Liver (tissue), 9 donors: ENCODE data around the gene SPTLC3. TPM values are rescaled to one million over a fixed set of nuclear protein-coding genes. Genes with fewer than 3 reads are reported as not detected.

Experiments
- DNase-seq: peaks from one replicate; pipeline ENCODE4 v3.0.0-alpha.2; 2017; ENCODE audit warnings: low spot score
- H3K27ac ChIP-seq, 2 donors: one replicate each; pipeline ENCODE4 v1.7.0; 2013; ENCODE audit warnings: inconsistent platforms in 2 of 2, low read length in 2 of 2, control low read depth in 1 of 2, low read depth in 1 of 2, mild to moderate bottlenecking in 1 of 2
- H3K27me3 ChIP-seq, 4 donors: one replicate each; pipeline versions ENCODE4 v1.6.1 to v1.7.0; 2013; ENCODE audit warnings: low read length in 3 of 4, inconsistent platforms in 1 of 4, mild to moderate bottlenecking in 1 of 4, moderate library complexity in 1 of 4; ENCODE audit not compliant: control insufficient read depth in 4 of 4, insufficient read depth in 4 of 4
- H3K36me3 ChIP-seq, 4 donors: one replicate each; pipeline versions ENCODE4 v1.6.1 to v1.7.0; 2013; ENCODE audit warnings: low read length in 3 of 4, mild to moderate bottlenecking in 3 of 4, low read depth in 1 of 4, moderate library complexity in 1 of 4; ENCODE audit not compliant: control insufficient read depth in 4 of 4, insufficient read depth in 3 of 4
- H3K4me1 ChIP-seq, 4 donors: one replicate each; pipeline versions ENCODE4 v1.6.1 to v1.7.0; 2013; ENCODE audit warnings: low read length in 3 of 4, mild to moderate bottlenecking in 3 of 4, moderate library complexity in 1 of 4; ENCODE audit not compliant: control insufficient read depth in 4 of 4, insufficient read depth in 4 of 4
- H3K4me3 ChIP-seq, 3 donors: one replicate each; pipeline versions ENCODE4 v1.6.1 to v1.7.0; 2013; ENCODE audit warnings: low read length in 3 of 3, control low read depth in 1 of 3, low read depth in 1 of 3, mild to moderate bottlenecking in 1 of 3
- H3K9ac ChIP-seq, 2 donors: one replicate each; pipeline ENCODE4 v1.7.0; 2013; ENCODE audit warnings: low read length in 2 of 2, mild to moderate bottlenecking in 2 of 2, moderate library complexity in 2 of 2, control low read depth in 1 of 2, low read depth in 1 of 2
- H3K9me3 ChIP-seq, 4 donors: one replicate each; pipeline versions ENCODE4 v1.6.1 to v1.7.0; 2013; ENCODE audit warnings: low read length in 3 of 4; ENCODE audit not compliant: control insufficient read depth in 4 of 4
- EGR1 ChIP-seq, 2 donors: IDR thresholded peaks; 2 replicates each; pipeline ENCODE4 v1.6.1; 2016 to 2018; ENCODE audit warnings: antibody characterized with exemption in 2 of 2, low read depth in 2 of 2
- FOXA2 ChIP-seq: IDR thresholded peaks from 2 replicates; pipeline ENCODE4 v1.6.1; 2016; ENCODE audit warnings: antibody characterized with exemption
- HNF4A ChIP-seq, 2 donors: conservative IDR thresholded peaks; 2 replicates each; pipeline ENCODE4 v1.6.1; 2016; ENCODE audit warnings: antibody characterized with exemption in 2 of 2, mild to moderate bottlenecking in 2 of 2
- RAD21 ChIP-seq, 2 donors: IDR thresholded peaks; 2 replicates each; pipeline ENCODE4 v1.6.1; 2016; ENCODE audit warnings: antibody characterized with exemption in 2 of 2, mild to moderate bottlenecking in 2 of 2
- RXRA ChIP-seq, 2 donors: IDR thresholded peaks; 2 replicates each; pipeline ENCODE4 v1.6.1; 2017 to 2018; ENCODE audit warnings: antibody characterized with exemption in 2 of 2, mild to moderate bottlenecking in 1 of 2
- SP1 ChIP-seq: IDR thresholded peaks from 2 replicates; pipeline ENCODE4 v1.6.1; 2018; ENCODE audit warnings: antibody characterized with exemption, mild to moderate bottlenecking
- YY1 ChIP-seq: IDR thresholded peaks from 2 replicates; pipeline ENCODE4 v1.6.1; 2016; ENCODE audit warnings: antibody characterized with exemption, mild to moderate bottlenecking
- WGBS: extraction: QIAGEN DNeasy Blood & Tissue Kit; methylation state at CpG from one replicate; pipeline ENCODE4 v1.1.7; 2013; 5-methylcytosine and 5-hydroxymethylcytosine counted together
- polyA plus RNA-seq, 2 donors: library from polyadenylated mRNA; stranded (reverse) in 1 of 2; unstranded in 1 of 2; fragments of 200-250 nt in 1 of 2; fragments of >200 nt in 1 of 2; fragmentation: Nextera tagmentation in 1 of 2; extraction: Ambion mirVana in 1 of 2; gene quantifications; one replicate each; pipeline versions ENCODE4 v1.2.1 to v1.2.3, GENCODE V29; 2013 to 2015
- total RNA-seq, 2 donors: library from RNA; depleted of rRNA; stranded (reverse); fragments of >200 nt; gene quantifications; one replicate each; pipeline ENCODE4 v1.2.3, GENCODE V29; 2014
- TF ChIP-seq, protein P1 (sequence below): IDR thresholded peaks from 2 replicates; pipeline ENCODE4 v1.6.1; 2016; ENCODE audit warnings: antibody characterized with exemption
- TF ChIP-seq, protein P2 (sequence below): fragments of 150-350 bp; IDR thresholded peaks from 2 replicates; pipeline ENCODE4 v1.5.1; 2017; ENCODE audit warnings: improper control_type of control experiment, low read depth, low read length; ENCODE audit not compliant: missing input control
- TF ChIP-seq, protein P3 (sequence below): IDR thresholded peaks from 2 replicates; pipeline ENCODE4 v1.6.1; 2016; ENCODE audit warnings: antibody characterized with exemption
- donor health status: healthy.
- donor health status: healthy.
- donor health status: healthy.
- donor health status: healthy.
- donor health status: healthy.

Gene SPTLC3
- total and polyA plus RNA-seq, 4 donors, result 4.2 to 40.9 (median 20.4) TPM

DNA sequence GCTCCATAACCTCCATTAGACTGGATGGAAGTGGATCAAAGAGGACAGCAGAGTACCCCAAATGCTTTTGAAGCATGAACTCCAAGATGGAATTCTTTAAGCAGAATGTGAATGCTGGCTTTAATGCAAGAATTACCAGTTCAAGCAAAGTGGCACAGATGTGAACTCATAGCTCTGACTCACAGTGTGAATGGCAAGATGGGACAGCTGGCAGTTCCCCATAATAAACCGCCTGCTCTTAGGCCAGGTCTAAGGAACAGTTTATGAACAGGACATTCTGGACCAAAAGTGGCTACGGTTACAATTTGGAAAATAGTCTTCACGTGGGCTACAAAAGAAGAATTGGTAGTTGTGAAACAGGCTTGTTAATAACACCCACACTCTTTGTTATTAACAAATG, 76.5 kb downstream of the SPTLC3 start:
- DNase-seq, result no peak
- H3K9me3 ChIP-seq, result no peaks in the 10 kb centered on the region
- H3K9ac ChIP-seq, result no peak overlapping the region
- H3K27me3 ChIP-seq, result no peaks in the 10 kb centered on the region
- no peak overlapping the region for H3K4me3 ChIP-seq
- TF ChIP-seq FOXA2, result no peak
- TF ChIP-seq, protein P1, sequence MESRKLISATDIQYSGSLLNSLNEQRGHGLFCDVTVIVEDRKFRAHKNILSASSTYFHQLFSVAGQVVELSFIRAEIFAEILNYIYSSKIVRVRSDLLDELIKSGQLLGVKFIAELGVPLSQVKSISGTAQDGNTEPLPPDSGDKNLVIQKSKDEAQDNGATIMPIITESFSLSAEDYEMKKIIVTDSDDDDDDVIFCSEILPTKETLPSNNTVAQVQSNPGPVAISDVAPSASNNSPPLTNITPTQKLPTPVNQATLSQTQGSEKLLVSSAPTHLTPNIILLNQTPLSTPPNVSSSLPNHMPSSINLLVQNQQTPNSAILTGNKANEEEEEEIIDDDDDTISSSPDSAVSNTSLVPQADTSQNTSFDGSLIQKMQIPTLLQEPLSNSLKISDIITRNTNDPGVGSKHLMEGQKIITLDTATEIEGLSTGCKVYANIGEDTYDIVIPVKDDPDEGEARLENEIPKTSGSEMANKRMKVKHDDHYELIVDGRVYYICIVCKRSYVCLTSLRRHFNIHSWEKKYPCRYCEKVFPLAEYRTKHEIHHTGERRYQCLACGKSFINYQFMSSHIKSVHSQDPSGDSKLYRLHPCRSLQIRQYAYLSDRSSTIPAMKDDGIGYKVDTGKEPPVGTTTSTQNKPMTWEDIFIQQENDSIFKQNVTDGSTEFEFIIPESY, result no peak
- no peak for TF ChIP-seq RAD21 (IDR thresholded peaks at IDR 0.05)
- TF ChIP-seq SP1, result no peak
- TF ChIP-seq EGR1 (IDR thresholded peaks at IDR 0.05; ENCODE audit: low read depth in 2 of 2), result no peak
- H3K27ac ChIP-seq, result no peak overlapping the region
- peaks cover 0 to 6% (median 0%) of the 10 kb centered on the region in 4 donors for H3K36me3 ChIP-seq
- no peaks in the 10 kb centered on the region for H3K4me1 ChIP-seq
- WGBS, result 64% methylated on average over 3 of the region's 3 CpGs

DNA sequence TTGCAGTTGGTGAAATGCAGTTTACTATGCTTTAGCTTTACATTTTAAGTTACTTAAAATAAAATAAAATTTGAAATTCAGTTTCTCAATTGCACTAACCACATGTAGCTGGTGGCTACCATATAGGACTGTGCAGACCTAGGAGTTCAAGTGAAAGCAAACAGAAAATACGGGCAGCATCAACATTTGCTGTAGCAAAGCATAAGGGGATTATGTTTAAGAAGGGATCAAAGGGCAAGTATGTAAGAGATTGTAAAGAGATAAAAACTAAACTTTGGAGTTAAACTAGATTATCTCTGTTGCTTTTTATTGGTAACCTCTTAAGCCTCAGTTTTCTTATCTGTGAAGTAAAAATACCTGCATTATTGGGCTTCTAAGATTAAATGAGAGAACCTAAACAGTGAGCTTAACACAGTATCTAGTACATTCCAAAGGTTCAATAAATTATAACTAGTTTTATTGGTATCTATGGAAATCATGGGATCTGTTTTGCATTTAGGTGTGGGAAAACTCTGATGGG, 81.2 kb downstream of the SPTLC3 start:
- TF ChIP-seq HNF4A (conservative IDR thresholded peaks at IDR 0.05) (peak in 1 of 2 donors; percentile 3), RXRA (IDR thresholded peaks at IDR 0.05) (no peak)
- no peaks in the 10 kb centered on the region for H3K4me1 ChIP-seq
- no peak overlapping the region for H3K4me3 ChIP-seq
- no peak overlapping the region for H3K27ac ChIP-seq
- 42% methylated on average over 1 of the region's 1 CpG for WGBS
- no peaks in the 10 kb centered on the region for H3K9me3 ChIP-seq
- H3K9ac ChIP-seq, result no peak overlapping the region
- peaks cover 5 to 25% (median 12%) of the 10 kb centered on the region in 4 donors for H3K36me3 ChIP-seq
- DNase-seq, result no peak
- no peaks in the 10 kb centered on the region for H3K27me3 ChIP-seq

DNA sequence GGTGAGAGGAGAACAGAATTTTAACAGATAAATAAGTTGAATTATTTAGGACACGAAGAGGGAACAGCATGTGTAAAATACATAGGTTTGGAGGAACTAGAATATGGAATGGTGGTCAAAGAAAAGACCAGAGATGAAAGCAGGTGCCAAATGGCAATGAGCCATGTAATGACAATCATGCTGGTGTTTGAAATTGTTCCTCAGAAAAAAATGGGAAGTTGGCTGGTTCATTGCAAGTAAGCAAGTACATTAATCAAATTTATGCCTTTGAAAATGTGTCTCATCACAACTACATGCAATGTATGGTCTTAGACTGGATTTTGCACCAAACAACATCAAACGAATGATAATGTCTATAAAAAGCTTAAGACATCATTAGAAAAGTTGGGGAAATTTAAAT, 83.3 kb downstream of the SPTLC3 start:
- WGBS, result 82% methylated on average over 2 of the region's 2 CpGs
- no peaks in the 10 kb centered on the region for H3K9me3 ChIP-seq
- H3K4me1 ChIP-seq, result no peaks in the 10 kb centered on the region
- no peak overlapping the region for H3K4me3 ChIP-seq
- TF ChIP-seq EGR1 (IDR thresholded peaks at IDR 0.05; ENCODE audit: low read depth in 2 of 2) (no peak), YY1 (no peak)
- TF ChIP-seq, protein P2, sequence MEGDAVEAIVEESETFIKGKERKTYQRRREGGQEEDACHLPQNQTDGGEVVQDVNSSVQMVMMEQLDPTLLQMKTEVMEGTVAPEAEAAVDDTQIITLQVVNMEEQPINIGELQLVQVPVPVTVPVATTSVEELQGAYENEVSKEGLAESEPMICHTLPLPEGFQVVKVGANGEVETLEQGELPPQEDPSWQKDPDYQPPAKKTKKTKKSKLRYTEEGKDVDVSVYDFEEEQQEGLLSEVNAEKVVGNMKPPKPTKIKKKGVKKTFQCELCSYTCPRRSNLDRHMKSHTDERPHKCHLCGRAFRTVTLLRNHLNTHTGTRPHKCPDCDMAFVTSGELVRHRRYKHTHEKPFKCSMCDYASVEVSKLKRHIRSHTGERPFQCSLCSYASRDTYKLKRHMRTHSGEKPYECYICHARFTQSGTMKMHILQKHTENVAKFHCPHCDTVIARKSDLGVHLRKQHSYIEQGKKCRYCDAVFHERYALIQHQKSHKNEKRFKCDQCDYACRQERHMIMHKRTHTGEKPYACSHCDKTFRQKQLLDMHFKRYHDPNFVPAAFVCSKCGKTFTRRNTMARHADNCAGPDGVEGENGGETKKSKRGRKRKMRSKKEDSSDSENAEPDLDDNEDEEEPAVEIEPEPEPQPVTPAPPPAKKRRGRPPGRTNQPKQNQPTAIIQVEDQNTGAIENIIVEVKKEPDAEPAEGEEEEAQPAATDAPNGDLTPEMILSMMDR, result no peak
- TF ChIP-seq, protein P3, sequence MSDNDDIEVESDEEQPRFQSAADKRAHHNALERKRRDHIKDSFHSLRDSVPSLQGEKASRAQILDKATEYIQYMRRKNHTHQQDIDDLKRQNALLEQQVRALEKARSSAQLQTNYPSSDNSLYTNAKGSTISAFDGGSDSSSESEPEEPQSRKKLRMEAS, result no peak
- H3K9ac ChIP-seq, result no peak overlapping the region
- H3K27me3 ChIP-seq, result no peaks in the 10 kb centered on the region
- peaks cover 5 to 26% (median 12%) of the 10 kb centered on the region in 4 donors for H3K36me3 ChIP-seq
- DNase-seq, result no peak
- H3K27ac ChIP-seq, result no peak overlapping the region
